Measurements from ENCODE around the gene PMCH. TPM values are rescaled to one million over a fixed set of nuclear protein-coding genes. Genes with fewer than 3 reads are reported as not detected.
"Not testable (repeated sequence)": the region's sequence is repeated elsewhere in the genome, so short reads cannot be mapped to it uniquely, and the experiment has no call there.

Gene PMCH
- total and polyA plus RNA-seq, 12 donors, result not detected

- Histone ChIP-seq H3K9me3 (no peaks in the 10 kb centered on the region), H3K4me1 (peaks cover 0 to 10% (median 0%) of the 10 kb centered on the region in 9 donors), H3K27ac (no peak overlapping the region), H3K36me3 (no peaks in the 10 kb centered on the region), H3K27me3 (no peaks in the 10 kb centered on the region), H3K4me3 (no peak overlapping the region)
- peak; percentile 24 to 74 (median 58) for TF ChIP-seq CTCF (IDR thresholded peaks at IDR 0.05)
- intact Hi-C loops (cut with DNase I), result loop anchor here in 7 of 10 donors (2.0 to 10.0 kb wide), 3 partner anchors 312 to 315 kb away; partner anchors contain the start of gene IGF1 (in 5 of the 7)
- ATAC-seq (peak in 1 of 8 donors; percentile 65), DNase-seq (no peak)
- WGBS, 2 donors, result 96% methylated on average over 2 of the region's 2 CpGs
Observed at GRCh38 chr12:102169922-102170621, 27.6 kb downstream of the PMCH start.

- Histone ChIP-seq H3K9me3 (no peaks in the 10 kb centered on the region), H3K4me1 (peaks cover 0 to 10% (median 0%) of the 10 kb centered on the region in 9 donors), H3K27ac (no peak overlapping the region), H3K27me3 (no peaks in the 10 kb centered on the region), H3K4me3 (no peak overlapping the region), H3K36me3 (no peaks in the 10 kb centered on the region)
- ATAC-seq (no peak), DNase-seq (no peak)
- no peak for TF ChIP-seq CTCF (IDR thresholded peaks at IDR 0.05)
- intact Hi-C loops (cut with DNase I), result loop anchor here in 1 of 10 donors (5.0 kb wide), 1 partner anchor 314 kb away; the partner anchor contains the start of gene IGF1
Observed at GRCh38 chr12:102167821-102168604, 29.6 kb downstream of the PMCH start.

GRCh38 chr12:102163383-102163782 lies 34.2 kb downstream of the PMCH start:
- intact Hi-C loops (cut with DNase I), result no loop called here
- H3K4me3 ChIP-seq, result no peak overlapping the region
- no peak for DNase-seq
- H3K4me1 ChIP-seq, result no peaks in the 10 kb centered on the region
- no peaks in the 10 kb centered on the region for H3K36me3 ChIP-seq
- no peaks in the 10 kb centered on the region for H3K27me3 ChIP-seq
- no peaks in the 10 kb centered on the region for H3K9me3 ChIP-seq
- ATAC-seq, result no peak
- 90 to 98% methylated on average over 1 of the region's 1 CpG for WGBS, 2 donors
- TF ChIP-seq CTCF (IDR thresholded peaks at IDR 0.05), result no peak
- H3K27ac ChIP-seq, result no peak overlapping the region

- H3K36me3 ChIP-seq; DNase-seq; intact Hi-C loops (cut with DNase I); H3K4me3 ChIP-seq; ATAC-seq; H3K4me1 ChIP-seq; H3K27me3 ChIP-seq; H3K9me3 ChIP-seq; H3K27ac ChIP-seq: not testable (repeated sequence)
- WGBS, 2 donors, result 98 to 99% methylated on average over 3 of the region's 3 CpGs
Observed at GRCh38 chr12:102155206-102155605, 42.4 kb downstream of the PMCH start.

- H3K4me1 ChIP-seq; H3K27me3 ChIP-seq; DNase-seq; H3K4me3 ChIP-seq; ATAC-seq; H3K9me3 ChIP-seq; H3K27ac ChIP-seq; H3K36me3 ChIP-seq; intact Hi-C loops (cut with DNase I): not testable (repeated sequence)
- WGBS, 2 donors, result 95 to 97% methylated on average over 3 to 4 of the region's 4 CpGs
Observed at GRCh38 chr12:102147062-102147587, 50.5 kb downstream of the PMCH start.

Other genes with a start within 250 kb of the PMCH start
- 10 to 100 TPM; 33.2 to 55.2 (median 40.7) TPM for gene WASHC3, start 135.8 kb downstream of the PMCH start, total RNA-seq
- 10 to 100 TPM; 45.9 to 54.2 TPM for gene WASHC3, start 135.8 kb downstream of the PMCH start, polyA plus RNA-seq
- gene NUP37, start 77.7 kb downstream of the PMCH start, total RNA-seq, result 10 to 100 TPM; 16.5 to 23.9 (median 21.1) TPM
- 10 to 100 TPM in 1 of 2 donors, 1 to 10 TPM in 1; 6.4 to 15.7 TPM for gene NUP37, start 77.7 kb downstream of the PMCH start, polyA plus RNA-seq
- 1 to 10 TPM in 2 of 10 donors, under 1 TPM in 7, not detected in 1; 0.39 to 1.8 (median 0.80) TPM for gene PARPBP, start 77.7 kb downstream of the PMCH start, total RNA-seq
- gene PARPBP, start 77.7 kb downstream of the PMCH start, polyA plus RNA-seq, result under 1 TPM; 0.39 to 0.80 TPM